Esophagus muscularis mucosa (tissue), 4 donors: ENCODE data around the gene ARHGEF10L. TPM values are rescaled to one million over a fixed set of nuclear protein-coding genes. Genes with fewer than 3 reads are reported as not detected.
"Not testable (repeated sequence)": the region's sequence is repeated elsewhere in the genome, so short reads cannot be mapped to it uniquely, and the experiment has no call there.

Experiments used
- DNase-seq: peaks from one replicate; pipeline ENCODE4 v3.0.0-alpha.2; 2017; ENCODE audit errors: extremely low spot score
- H3K27ac ChIP-seq, 4 donors: fragments of 200-600 bp; sonication (generic); replicated peaks in 1 of 4; 1 replicate in 3 of 4; 2 replicates in 1 of 4; pipeline ENCODE4 v1.5.1; 2016 to 2019; ENCODE audit warnings: mild to moderate bottlenecking in 1 of 4
- H3K27me3 ChIP-seq, 4 donors: fragments of 200-600 bp; sonication (generic); one replicate each; pipeline versions ENCODE4 v1.5.1 to v1.6.0; 2016 to 2019
- H3K36me3 ChIP-seq, 4 donors: fragments of 200-600 bp; sonication (generic); one replicate each; pipeline ENCODE4 v1.5.1; 2016 to 2019
- H3K4me1 ChIP-seq, 4 donors: fragments of 200-600 bp; sonication (generic); one replicate each; pipeline ENCODE4 v1.5.1; 2016 to 2019
- H3K4me3 ChIP-seq, 4 donors: fragments of 200-600 bp; sonication (generic); 1 replicate in 2 of 4; 2 replicates in 2 of 4; pipeline ENCODE4 v1.5.1; 2016 to 2019; ENCODE audit warnings: mild to moderate bottlenecking in 4 of 4, moderate library complexity in 1 of 4
- H3K9me3 ChIP-seq, 4 donors: fragments of 200-600 bp; sonication (generic); 1 replicate in 3 of 4; 2 replicates in 1 of 4; pipeline ENCODE4 v1.5.1; 2016 to 2019
- CTCF ChIP-seq, 3 experiments: fragments of 200-600 bp in 2 of 3; fragments of 450-650 bp in 1 of 3; sonication (generic) in 2 of 3; IDR thresholded peaks; one replicate each; pipeline ENCODE4 v1.5.1; 2017 to 2019; ENCODE audit warnings: antibody characterized with exemption in 3 of 3, mild to moderate bottlenecking in 2 of 3, moderate library complexity in 1 of 3
- EP300 ChIP-seq: sonication (generic); formaldehyde crosslinking; IDR thresholded peaks from one replicate; pipeline ENCODE4 v1.6.1; 2017; ENCODE audit warnings: antibody characterized with exemption
- POLR2A ChIP-seq: fragments of 450-650 bp; IDR thresholded peaks from one replicate; pipeline ENCODE4 v1.6.1; 2017; ENCODE audit warnings: antibody characterized with exemption, moderate library complexity, mild to moderate bottlenecking, low read depth
- POLR2AphosphoS5 ChIP-seq, 2 donors: sonication (generic); formaldehyde crosslinking; IDR thresholded peaks; one replicate each; pipeline ENCODE4 v1.6.1; 2017; ENCODE audit warnings: antibody characterized with exemption in 2 of 2
- WGBS: methylation state at CpG from one replicate; pipeline ENCODE4 v1.1.5; 2018; 5-methylcytosine and 5-hydroxymethylcytosine counted together
- intact Hi-C: fragments of 100-400 bp; cut with DNase I; formaldehyde crosslinking; loops from one replicate; pipeline ENCODE4 v1.15.1; 2023
- total RNA-seq, 4 donors: library from RNA; depleted of rRNA; stranded (reverse); fragments of >200 nt; gene quantifications; one replicate each; pipeline versions ENCODE4 v1.1.0 to v1.2.1, GENCODE V29; 2016

ARHGEF10L gene
- total RNA-seq, 4 donors from 2014 or later = 46.6 to 93.0 (median 66.9) TPM

GRCh38 chr1:17622823-17623222 lies 83.3 kb downstream of the ARHGEF10L start:
- peaks cover 37 to 63% (median 50%) of the 10 kb centered on the region in 4 donors for H3K4me1 ChIP-seq
- no peaks in the 10 kb centered on the region for H3K9me3 ChIP-seq
- intact Hi-C loops = loop anchor here (5.0 kb wide), 1 partner anchor 51 kb away; no protein-coding TSS in a partner anchor
- H3K27ac ChIP-seq = peak overlapping the region in 3 of 4 donors; percentile 20 to 89 (median 71)
- no peaks in the 10 kb centered on the region for H3K27me3 ChIP-seq
- no peak for DNase-seq
- peaks cover 48 to 75% (median 67%) of the 10 kb centered on the region in 4 donors for H3K36me3 ChIP-seq
- WGBS = 95% methylated on average over 19 of the region's 22 CpGs
- TF ChIP-seq POLR2AphosphoS5 (IDR thresholded peaks at IDR 0.05) = no peak
- no peak overlapping the region for H3K4me3 ChIP-seq

GRCh38 chr1:17624611-17625233 lies 85.2 kb downstream of the ARHGEF10L start:
- Histone ChIP-seq H3K4me3 (no peak overlapping the region), H3K36me3 (peaks cover 54 to 90% (median 80%) of the 10 kb centered on the region in 4 donors), H3K27me3 (no peaks in the 10 kb centered on the region), H3K4me1 (peaks cover 31 to 50% (median 41%) of the 10 kb centered on the region in 4 donors), H3K9me3 (no peaks in the 10 kb centered on the region), H3K27ac (peak overlapping the region; percentile 71 to 89 (median 76))
- intact Hi-C loops = loop anchor here (5.0 kb wide), 1 partner anchor 52 kb away; no protein-coding TSS in a partner anchor
- no peak for DNase-seq
- 50% methylated on average over 5 of the region's 8 CpGs for WGBS
- no peak for TF ChIP-seq POLR2A
- TF ChIP-seq POLR2AphosphoS5 (IDR thresholded peaks at IDR 0.05) = peak; percentile 66 to 75
- TF ChIP-seq CTCF (IDR thresholded peaks at IDR 0.05) = no peak
- peak; percentile 16 for TF ChIP-seq EP300

GRCh38 chr1:17627239-17628052 lies 87.9 kb downstream of the ARHGEF10L start:
- Histone ChIP-seq H3K4me1 (peaks cover 34 to 51% (median 46%) of the 10 kb centered on the region in 4 donors), H3K36me3 (peaks cover 49 to 98% (median 90%) of the 10 kb centered on the region in 4 donors), H3K4me3 (no peak overlapping the region), H3K27ac (peak overlapping the region in 2 of 4 donors; percentile 72 to 78), H3K9me3 (no peaks in the 10 kb centered on the region), H3K27me3 (no peaks in the 10 kb centered on the region)
- intact Hi-C loops = no loop called here
- TF ChIP-seq CTCF (IDR thresholded peaks at IDR 0.05) = no peak
- no peak for TF ChIP-seq POLR2AphosphoS5 (IDR thresholded peaks at IDR 0.05)
- no peak for TF ChIP-seq EP300
- no peak for TF ChIP-seq POLR2A
- 84% methylated on average over 14 of the region's 16 CpGs for WGBS
- no peak for DNase-seq

- DNase-seq, H3K27me3 ChIP-seq, H3K4me3 ChIP-seq, intact Hi-C loops, H3K9me3 ChIP-seq: not testable (repeated sequence)
- 89% methylated on average over 5 of the region's 5 CpGs for WGBS
- Histone ChIP-seq H3K27ac (peak overlapping the region; percentile 66 to 78 (median 69)), H3K4me1 (peaks cover 25 to 42% (median 33%) of the 10 kb centered on the region in 4 donors), H3K36me3 (peaks cover 49 to 98% (median 90%) of the 10 kb centered on the region in 4 donors)
Observed at GRCh38 chr1:17629046-17629445, 89.5 kb downstream of the ARHGEF10L start.

- no peaks in the 10 kb centered on the region for H3K9me3 ChIP-seq
- DNase-seq = no peak
- H3K4me3 ChIP-seq = no peak overlapping the region
- peak overlapping the region; percentile 66 to 78 (median 69) for H3K27ac ChIP-seq
- no peak for TF ChIP-seq EP300
- peak; percentile 26 to 28 (median 26) for TF ChIP-seq CTCF (IDR thresholded peaks at IDR 0.05)
- peaks cover 53 to 99% (median 90%) of the 10 kb centered on the region in 4 donors for H3K36me3 ChIP-seq
- 65% methylated on average over 10 of the region's 11 CpGs for WGBS
- no peaks in the 10 kb centered on the region for H3K27me3 ChIP-seq
- intact Hi-C loops = no loop called here
- peaks cover 21 to 42% (median 29%) of the 10 kb centered on the region in 4 donors for H3K4me1 ChIP-seq
Observed at GRCh38 chr1:17629460-17629859, 90.0 kb downstream of the ARHGEF10L start.
